GM12875 (cell line): ENCODE results near the gene POU2AF1.

Experiments used
- H3K4me3 ChIP-seq: one replicate; pipeline ENCODE4 v1.5.1; 2011; ENCODE audit warnings: low read depth, low read length, control low read depth
- TF ChIP-seq, protein P1 (sequence below): IDR thresholded peaks from 2 replicates; pipeline ENCODE4 v1.5.1; 2011; ENCODE audit warnings: low read depth, mild to moderate bottlenecking, control low read depth, inconsistent platforms, low read length, moderate library complexity, borderline replicate concordance; ENCODE audit not compliant: insufficient read depth

Gene POU2AF1

DNA sequence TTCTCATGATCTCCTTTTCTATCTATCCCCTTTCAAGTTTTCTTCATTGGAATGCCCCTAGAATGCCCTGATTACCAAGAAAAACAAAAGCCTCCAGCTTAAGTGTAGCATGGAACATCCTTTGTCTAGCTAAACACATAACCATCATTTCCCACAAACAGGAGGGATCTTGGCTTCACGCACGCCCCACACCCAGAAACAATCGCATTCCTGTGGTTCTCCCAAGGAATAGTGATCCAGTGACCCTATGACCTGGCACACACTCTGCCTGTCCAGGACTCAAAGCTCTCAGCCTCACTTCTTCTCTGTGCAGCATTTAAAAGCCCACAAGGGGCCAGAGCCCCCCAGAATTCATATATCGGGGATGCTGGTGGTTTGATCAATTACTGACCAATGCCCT lies 9.3 kb upstream of the POU2AF1 start:
- TF ChIP-seq, protein P1, sequence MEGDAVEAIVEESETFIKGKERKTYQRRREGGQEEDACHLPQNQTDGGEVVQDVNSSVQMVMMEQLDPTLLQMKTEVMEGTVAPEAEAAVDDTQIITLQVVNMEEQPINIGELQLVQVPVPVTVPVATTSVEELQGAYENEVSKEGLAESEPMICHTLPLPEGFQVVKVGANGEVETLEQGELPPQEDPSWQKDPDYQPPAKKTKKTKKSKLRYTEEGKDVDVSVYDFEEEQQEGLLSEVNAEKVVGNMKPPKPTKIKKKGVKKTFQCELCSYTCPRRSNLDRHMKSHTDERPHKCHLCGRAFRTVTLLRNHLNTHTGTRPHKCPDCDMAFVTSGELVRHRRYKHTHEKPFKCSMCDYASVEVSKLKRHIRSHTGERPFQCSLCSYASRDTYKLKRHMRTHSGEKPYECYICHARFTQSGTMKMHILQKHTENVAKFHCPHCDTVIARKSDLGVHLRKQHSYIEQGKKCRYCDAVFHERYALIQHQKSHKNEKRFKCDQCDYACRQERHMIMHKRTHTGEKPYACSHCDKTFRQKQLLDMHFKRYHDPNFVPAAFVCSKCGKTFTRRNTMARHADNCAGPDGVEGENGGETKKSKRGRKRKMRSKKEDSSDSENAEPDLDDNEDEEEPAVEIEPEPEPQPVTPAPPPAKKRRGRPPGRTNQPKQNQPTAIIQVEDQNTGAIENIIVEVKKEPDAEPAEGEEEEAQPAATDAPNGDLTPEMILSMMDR, result no peak
- H3K4me3 ChIP-seq, result no peak overlapping the region

DNA sequence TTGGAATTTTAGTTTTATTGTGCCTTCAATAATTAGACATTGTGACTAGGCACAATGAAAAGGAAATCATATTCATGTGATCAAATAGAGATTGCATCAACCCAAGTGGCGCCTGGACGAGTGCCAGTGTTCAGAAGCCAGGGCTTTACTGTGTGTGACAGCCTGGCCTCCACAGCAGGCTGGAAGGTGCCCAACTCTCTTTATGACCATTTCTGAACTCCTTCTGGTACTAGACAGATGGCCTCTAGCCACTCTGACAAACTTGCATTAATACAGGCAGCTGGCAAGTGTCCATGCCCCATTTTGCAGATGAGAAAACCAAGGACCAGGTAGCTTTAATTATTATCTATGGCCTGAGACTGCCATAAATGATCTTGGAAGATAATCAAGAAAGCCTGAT lies 8.3 kb upstream of the POU2AF1 start:
- TF ChIP-seq, protein P1, result no peak
- no peak overlapping the region for H3K4me3 ChIP-seq

DNA sequence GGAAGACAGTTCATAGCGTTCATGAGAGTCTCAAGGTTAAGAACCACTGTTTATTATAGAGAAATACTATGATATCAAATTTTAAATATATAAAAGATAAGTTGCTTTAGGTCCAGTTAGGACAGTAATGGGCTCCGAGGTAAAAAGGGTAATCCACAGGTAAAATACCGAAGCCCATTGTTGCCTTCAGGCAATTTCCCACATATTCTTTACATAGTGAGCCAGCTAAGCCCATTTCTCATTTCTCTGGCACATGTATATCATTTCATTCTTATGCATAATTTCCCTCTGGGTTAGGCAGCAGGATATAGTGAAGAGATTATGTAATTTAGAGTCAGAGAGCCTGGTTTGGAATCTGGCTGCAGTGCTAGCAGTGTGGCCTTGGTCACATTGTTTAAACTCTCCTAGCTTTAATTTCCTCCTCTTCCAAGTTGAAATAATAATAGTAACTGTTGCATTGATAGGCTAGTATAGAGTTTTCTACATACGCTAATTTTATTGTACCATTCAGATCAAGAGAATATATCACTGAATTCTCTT lies 7.6 kb upstream of the POU2AF1 start:
- H3K4me3 ChIP-seq, result no peak overlapping the region
- TF ChIP-seq, protein P1, result no peak

DNA sequence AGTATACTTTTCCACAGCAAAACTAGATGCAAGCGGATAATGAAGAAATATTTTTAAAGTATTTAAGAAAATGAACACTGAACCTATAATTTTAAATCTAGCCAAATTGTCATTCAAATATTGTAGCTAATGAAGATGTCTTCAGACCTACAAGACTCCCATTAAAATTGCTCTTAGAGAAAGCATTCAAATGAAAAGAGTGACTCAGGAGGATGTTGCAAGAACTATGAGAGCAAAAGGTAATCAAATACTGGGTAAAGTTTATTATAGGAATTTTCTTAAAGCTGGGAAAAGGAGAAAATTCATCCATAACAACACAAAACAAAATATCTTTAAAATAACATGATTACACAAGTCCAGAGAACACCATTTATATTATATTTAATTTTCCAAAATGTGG lies 5.4 kb upstream of the POU2AF1 start:
- TF ChIP-seq, protein P1, result no peak
- H3K4me3 ChIP-seq, result no peak overlapping the region

DNA sequence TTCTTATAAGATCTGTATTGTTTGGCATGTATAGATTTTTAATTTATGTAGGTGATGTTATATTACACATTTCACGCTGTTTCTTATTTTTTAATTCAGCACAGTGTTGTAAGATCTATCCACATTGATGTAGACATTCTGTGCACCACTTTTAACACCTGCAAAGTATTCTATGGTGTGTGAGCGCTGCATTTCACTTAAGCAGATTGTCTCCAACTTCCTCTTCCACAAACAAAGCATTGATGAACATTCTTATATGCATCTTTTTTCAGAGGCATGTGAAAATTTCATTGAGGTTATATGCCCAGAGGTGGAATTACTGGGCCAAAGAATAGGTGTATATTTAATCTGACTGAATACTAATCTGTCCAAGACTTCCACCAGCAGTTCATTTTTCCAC lies 3.4 kb upstream of the POU2AF1 start:
- H3K4me3 ChIP-seq, result no peak overlapping the region
- TF ChIP-seq, protein P1, result no peak

DNA sequence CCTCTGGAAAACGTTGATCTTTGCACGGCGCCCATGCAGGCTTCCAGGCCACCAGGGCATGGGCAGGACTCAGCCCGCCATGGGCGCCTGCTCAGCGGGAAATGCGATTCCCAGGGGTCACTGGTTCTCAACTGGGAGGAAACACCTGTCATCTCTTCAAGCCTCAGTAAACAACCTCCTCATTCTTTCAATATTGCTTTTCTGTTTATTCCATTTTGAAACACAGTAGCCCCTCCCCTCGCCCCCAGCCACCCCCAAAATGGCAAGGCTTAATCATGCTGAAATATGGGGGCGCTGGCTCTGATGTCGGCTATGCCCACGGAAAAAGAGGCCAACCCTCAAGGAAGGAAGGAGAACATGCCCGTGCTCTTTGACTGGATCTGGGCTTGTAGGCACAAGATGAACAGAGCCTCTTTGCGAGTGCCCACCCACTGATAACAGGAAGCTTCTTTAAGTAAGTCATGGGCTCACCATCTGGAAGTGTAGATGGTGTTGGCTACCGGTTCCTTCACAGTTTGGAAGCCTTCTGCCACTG lies 594 bp upstream of the POU2AF1 start:
- TF ChIP-seq, protein P1, result no peak
- H3K4me3 ChIP-seq, result peak overlapping the region; percentile 76

DNA sequence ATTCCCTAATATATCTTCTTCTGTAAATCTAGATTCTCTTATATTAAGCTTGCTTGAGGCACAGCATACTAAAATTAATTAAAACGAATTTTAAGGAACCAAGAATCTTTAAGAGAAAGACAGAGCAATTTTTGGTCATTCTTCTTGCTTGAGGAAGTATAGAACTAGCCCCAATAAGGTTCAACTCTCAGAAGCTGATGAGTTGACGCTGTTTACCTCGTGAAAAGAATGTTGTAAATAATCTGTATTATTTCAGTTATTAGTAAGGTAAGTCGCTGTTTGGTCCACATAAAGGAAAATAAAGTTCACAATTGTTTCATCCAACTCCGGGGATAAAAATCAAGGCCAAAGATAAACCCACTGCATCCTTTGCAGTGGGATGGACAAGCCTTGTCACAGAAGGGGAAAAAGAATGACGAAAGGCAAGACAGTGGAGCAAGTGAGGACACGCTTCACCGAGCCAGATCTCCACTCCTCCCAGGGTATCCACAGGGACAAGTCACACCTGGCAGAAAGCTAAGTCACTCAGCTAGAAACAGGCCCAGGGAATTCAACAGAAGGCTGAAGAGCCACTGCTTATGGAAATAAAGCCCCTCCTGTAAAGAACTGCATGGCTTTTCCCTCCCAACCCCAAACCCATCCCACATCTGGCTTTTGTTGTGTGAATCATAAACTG lies 752 bp downstream of the POU2AF1 start:
- TF ChIP-seq, protein P1, result no peak
- H3K4me3 ChIP-seq, result peak overlapping the region; percentile 76
